K562 (cell line): ENCODE data around the gene GRB10. TPM values are rescaled to one million over a fixed set of nuclear protein-coding genes. Genes with fewer than 3 reads are reported as not detected.

Experiments
- ATAC-seq: fragments of 200-7000 bp; cut with Tn5 transposase; 3 replicates; pipeline ENCODE4 v1.9.1; 2020; ENCODE audit warnings: moderate library complexity
- BruUV-seq: library from RNA; stranded (reverse); fragments of 400-500 nt; replicated peaks from 2 replicates; lab custom pipeline; 2021; lab: Mats Ljungman, UMichigan
- CTCF ChIA-PET: fragments of 300-600 bp; formaldehyde crosslinking; extraction: SDS; loops from one replicate; lab custom pipeline; 2021; ENCODE audit warnings: low intra/inter-chr PET ratio; lab: Yijun Ruan, JAX
- POLR2A ChIA-PET: fragments of 300-600, 350-650 bp; sonication (Branson Sonifier 250); formaldehyde crosslinking; extraction: SDS; loops from one replicate; lab custom pipeline; 2021; ENCODE audit warnings: antibody characterized with exemption, inconsistent platforms; lab: Yijun Ruan, JAX
- DNase-seq, 4 experiments: peaks; one replicate each; pipeline versions ENCODE4 v3.0.0 to v3.0.0-alpha.2; 2011 to 2018; ENCODE audit warnings: low spot score in 3 of 4, mixed read lengths in 3 of 4; ENCODE audit errors: extremely low read depth in 1 of 4
- FAIRE-seq: peaks from 2 replicates; lab custom pipeline; 2011; peaks lifted over from hg19 to GRCh38; lab: Jason Lieb, UNC
- H2AFZ ChIP-seq: 2 replicates; pipeline ENCODE4 v1.6.0; 2011; ENCODE audit warnings: low read depth, low read length, control low read depth, inconsistent platforms
- H3K27ac ChIP-seq: fragments of 200-600 bp; 3 replicates; pipeline ENCODE4 v1.8.0; 2011; ENCODE audit warnings: low read depth, mild to moderate bottlenecking, control low read depth, inconsistent platforms, low read length, moderate library complexity, mixed read lengths; ENCODE audit errors: extremely low read depth
- H3K27me3 ChIP-seq, 2 experiments: fragments of 300-600 bp in 1 of 2; 2 replicates in 1 of 2; 3 replicates in 1 of 2; pipeline versions ENCODE4 v1.6.0 to v1.8.0; 2011; ENCODE audit warnings: inconsistent platforms in 2 of 2, low read length in 2 of 2, mild to moderate bottlenecking in 1 of 2, mixed read lengths in 1 of 2, moderate library complexity in 1 of 2; ENCODE audit not compliant: control insufficient read depth in 2 of 2, insufficient read depth in 2 of 2
- H3K36me3 ChIP-seq: fragments of 300-600 bp; 3 replicates; pipeline ENCODE4 v1.8.0; 2011; ENCODE audit warnings: mild to moderate bottlenecking, low read length, inconsistent platforms; ENCODE audit not compliant: control insufficient read depth, insufficient read depth
- H3K4me1 ChIP-seq, 2 experiments: fragments of 200-600 bp in 1 of 2; replicated peaks in 1 of 2; 2 replicates in 1 of 2; 3 replicates in 1 of 2; pipeline versions ENCODE4 v1.5.1 to v1.8.0; 2011; ENCODE audit warnings: inconsistent platforms in 2 of 2, low read length in 2 of 2, mild to moderate bottlenecking in 1 of 2, mixed read lengths in 1 of 2, moderate library complexity in 1 of 2; ENCODE audit not compliant: control insufficient read depth in 2 of 2, insufficient read depth in 2 of 2
- H3K4me2 ChIP-seq: 2 replicates; pipeline ENCODE4 v1.6.1; 2011; ENCODE audit warnings: low read length, control low read depth, inconsistent platforms, mixed read lengths; ENCODE audit not compliant: insufficient read depth
- H3K4me3 ChIP-seq: fragments of 200-600 bp; sonication (generic), shearing (Covaris generic); 2 replicates; pipeline ENCODE4 v1.5.1; 2016; ENCODE audit warnings: control low read depth, inconsistent platforms
- H3K79me2 ChIP-seq: fragments of 200-600 bp; 3 replicates; pipeline ENCODE4 v1.8.0; 2011; ENCODE audit warnings: low read length, inconsistent platforms; ENCODE audit not compliant: control insufficient read depth, insufficient read depth
- H3K9ac ChIP-seq, 2 experiments: 2 replicates each; pipeline versions ENCODE4 v1.6.0 to v1.6.1; 2011; ENCODE audit warnings: low read depth in 2 of 2, low read length in 2 of 2, control low read depth in 1 of 2, inconsistent platforms in 1 of 2, mild to moderate bottlenecking in 1 of 2, mixed read lengths in 1 of 2; ENCODE audit not compliant: insufficient read depth in 1 of 2
- H3K9me1 ChIP-seq: one replicate; pipeline ENCODE4 v1.6.0; 2011; ENCODE audit warnings: inconsistent platforms, mild to moderate bottlenecking, low read length, moderate library complexity; ENCODE audit not compliant: control insufficient read depth, insufficient read depth
- H3K9me3 ChIP-seq: replicated peaks from 2 replicates; pipeline ENCODE4 v1.5.1; 2011; ENCODE audit warnings: low read depth, low read length, inconsistent platforms; ENCODE audit not compliant: control insufficient read depth, insufficient read depth
- H4K20me1 ChIP-seq: replicated peaks from 2 replicates; pipeline ENCODE4 v1.6.1; 2011; ENCODE audit warnings: low read length, inconsistent platforms, mixed read lengths; ENCODE audit not compliant: control insufficient read depth, insufficient read depth
- ESRRB ChIP-seq: fragments of 250-450 bp; sonication (Bioruptor Pico); IDR thresholded peaks from 2 replicates; pipeline ENCODE4 v1.5.0; 2020; ENCODE audit warnings: mild to moderate bottlenecking, moderate library complexity, borderline replicate concordance
- MXI1 ChIP-seq: IDR thresholded peaks from 2 replicates; pipeline ENCODE4 v1.6.1; 2011; ENCODE audit warnings: low read depth, mild to moderate bottlenecking, improper control_type of control experiment, low read length
- NR3C1 ChIP-seq: sonication (generic); formaldehyde crosslinking; IDR thresholded peaks from 2 replicates; pipeline ENCODE4 v1.8.1; 2022; ENCODE audit warnings: missing genetic modification reagents
- SMAD3 ChIP-seq: fragments of 450-650 bp; formaldehyde crosslinking; conservative IDR thresholded peaks from 2 replicates; pipeline ENCODE4 v1.4.0; 2020; ENCODE audit warnings: mild to moderate bottlenecking
- U2AF1 ChIP-seq: fragments of 200-400 bp; formaldehyde crosslinking; optimal IDR thresholded peaks from 2 replicates; pipeline ENCODE3; 2017; ENCODE audit warnings: mild to moderate bottlenecking, low read depth, low read length, moderate library complexity
- XRCC5 ChIP-seq: fragments of 200-400 bp; formaldehyde crosslinking; IDR thresholded peaks from 2 replicates; pipeline ENCODE4 v1.6.1; 2017; ENCODE audit warnings: low read depth, mild to moderate bottlenecking, low read length
- ZNF133 ChIP-seq: fragments of 250-450 bp; sonication (Bioruptor Pico); IDR thresholded peaks from 2 replicates; pipeline ENCODE4 v1.4.0; 2020; ENCODE audit warnings: mild to moderate bottlenecking
- WGBS: fragments of 100-300 bp; shearing (Covaris generic); methylation state at CpG from one replicate; pipeline ENCODE4 v1.1.6; 2016; ENCODE audit warnings: low coverage, mixed read lengths; ENCODE audit not compliant: insufficient coverage; ENCODE audit errors: missing lambda C conversion rate; 5-methylcytosine and 5-hydroxymethylcytosine counted together
- in situ Hi-C: fragments of 300-500 bp; cut with MboI; formaldehyde crosslinking; loops from 4 replicates; pipeline ENCODE4 v1.15.0; 2018; ENCODE audit warnings: inconsistent platforms, mixed read lengths
- intact Hi-C: fragments of 100-400 bp; cut with micrococcal nuclease; formaldehyde crosslinking; loops from 2 replicates; pipeline ENCODE4 v1.14.2; 2022
- polyA plus RNA-seq, 8 experiments: library from polyadenylated mRNA; depleted of rRNA in 4 of 8; stranded (reverse) in 5 of 8; unstranded in 3 of 8; fragments of >200 nt; fragmentation: Nextera tagmentation in 2 of 8; fragmentation: Illumina TruSeq in 1 of 8; extraction: Ambion mirVana in 2 of 8; extraction: Trizol in 1 of 8; gene quantifications; 2 replicates each; pipeline versions ENCODE4 v1.2.1 to v1.2.3, GENCODE V29; 2011 to 2014; ENCODE audit warnings: inconsistent platforms in 1 of 8, missing spikeins in 1 of 8
- total RNA-seq, 7 experiments: library from RNA; depleted of rRNA in 6 of 7; stranded (reverse); fragments of >200 nt in 6 of 7; fragmentation: Illumina TruSeq in 2 of 7; extraction: Trizol in 2 of 7; gene quantifications; 2 replicates each; pipeline versions ENCODE4 v1.2.1 to v1.2.3, GENCODE V29; 2011 to 2021; ENCODE audit warnings: low replicate concordance in 1 of 7
- TF ChIP-seq, protein P1 (sequence below): fragments of 250-450 bp; sonication (Bioruptor Pico); IDR thresholded peaks from 2 replicates; pipeline ENCODE4 v1.8.0; 2021; ENCODE audit warnings: moderate library complexity, mild to moderate bottlenecking, inconsistent platforms
- TF ChIP-seq, protein P2 (sequence below): fragments of 250-450 bp; sonication (Bioruptor Pico); IDR thresholded peaks from 2 replicates; pipeline ENCODE4 v1.8.0; 2022; ENCODE audit warnings: inconsistent platforms

Gene GRB10
- total and polyA plus RNA-seq, 9 of the 15 experiments (the other 6 are each of a cell fraction or from before 2014, with no cell fraction given), result 8.9 to 88.5 (median 40.7) TPM

DNA sequence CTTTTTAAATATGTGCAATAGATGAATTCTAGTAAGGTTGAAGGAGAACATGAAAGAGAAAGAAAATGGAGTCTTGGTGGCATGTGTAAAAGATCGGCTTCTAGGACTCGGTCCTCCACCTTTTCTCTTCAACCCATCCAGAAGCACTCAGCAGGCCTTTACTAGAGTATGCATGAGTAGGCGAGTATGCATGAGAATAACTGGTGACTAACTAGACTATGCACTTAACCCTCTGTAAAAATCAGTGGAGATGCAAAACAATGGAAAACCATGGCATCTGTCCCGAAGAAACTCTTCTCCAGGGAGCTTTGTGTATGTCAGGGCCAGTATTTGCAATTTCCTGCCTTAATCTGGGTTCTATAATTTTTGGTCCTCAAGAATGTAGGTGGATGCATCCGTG, 40.0 kb upstream of the GRB10 start:
- DNase-seq, result no peak
- no peaks in the 10 kb centered on the region for H4K20me1 ChIP-seq
- no peak for TF ChIP-seq MXI1
- TF ChIP-seq XRCC5, result no peak
- no peak for TF ChIP-seq NR3C1 (CRISPR knock-in tag)
- TF ChIP-seq, protein P1, sequence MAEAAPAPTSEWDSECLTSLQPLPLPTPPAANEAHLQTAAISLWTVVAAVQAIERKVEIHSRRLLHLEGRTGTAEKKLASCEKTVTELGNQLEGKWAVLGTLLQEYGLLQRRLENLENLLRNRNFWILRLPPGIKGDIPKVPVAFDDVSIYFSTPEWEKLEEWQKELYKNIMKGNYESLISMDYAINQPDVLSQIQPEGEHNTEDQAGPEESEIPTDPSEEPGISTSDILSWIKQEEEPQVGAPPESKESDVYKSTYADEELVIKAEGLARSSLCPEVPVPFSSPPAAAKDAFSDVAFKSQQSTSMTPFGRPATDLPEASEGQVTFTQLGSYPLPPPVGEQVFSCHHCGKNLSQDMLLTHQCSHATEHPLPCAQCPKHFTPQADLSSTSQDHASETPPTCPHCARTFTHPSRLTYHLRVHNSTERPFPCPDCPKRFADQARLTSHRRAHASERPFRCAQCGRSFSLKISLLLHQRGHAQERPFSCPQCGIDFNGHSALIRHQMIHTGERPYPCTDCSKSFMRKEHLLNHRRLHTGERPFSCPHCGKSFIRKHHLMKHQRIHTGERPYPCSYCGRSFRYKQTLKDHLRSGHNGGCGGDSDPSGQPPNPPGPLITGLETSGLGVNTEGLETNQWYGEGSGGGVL (CRISPR knock-in tag), result no peak
- TF ChIP-seq, protein P2, sequence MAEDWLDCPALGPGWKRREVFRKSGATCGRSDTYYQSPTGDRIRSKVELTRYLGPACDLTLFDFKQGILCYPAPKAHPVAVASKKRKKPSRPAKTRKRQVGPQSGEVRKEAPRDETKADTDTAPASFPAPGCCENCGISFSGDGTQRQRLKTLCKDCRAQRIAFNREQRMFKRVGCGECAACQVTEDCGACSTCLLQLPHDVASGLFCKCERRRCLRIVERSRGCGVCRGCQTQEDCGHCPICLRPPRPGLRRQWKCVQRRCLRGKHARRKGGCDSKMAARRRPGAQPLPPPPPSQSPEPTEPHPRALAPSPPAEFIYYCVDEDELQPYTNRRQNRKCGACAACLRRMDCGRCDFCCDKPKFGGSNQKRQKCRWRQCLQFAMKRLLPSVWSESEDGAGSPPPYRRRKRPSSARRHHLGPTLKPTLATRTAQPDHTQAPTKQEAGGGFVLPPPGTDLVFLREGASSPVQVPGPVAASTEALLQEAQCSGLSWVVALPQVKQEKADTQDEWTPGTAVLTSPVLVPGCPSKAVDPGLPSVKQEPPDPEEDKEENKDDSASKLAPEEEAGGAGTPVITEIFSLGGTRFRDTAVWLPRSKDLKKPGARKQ (CRISPR knock-in tag), result no peak
- no peak for TF ChIP-seq ZNF133 (CRISPR knock-in tag)
- no peak for TF ChIP-seq SMAD3 (CRISPR knock-in tag)
- TF ChIP-seq ESRRB, result no peak
- TF ChIP-seq U2AF1, result no peak
- TF ChIP-seq, all 486 proteins: peak for 0
- Histone ChIP-seq H3K27me3 (peaks cover 13 to 39% of the 10 kb centered on the region in 2 experiments), H3K9me3 (no peaks in the 10 kb centered on the region), H3K36me3 (no peaks in the 10 kb centered on the region), H3K4me2 (no peak overlapping the region), H3K79me2 (no peaks in the 10 kb centered on the region), H3K9me1 (no peaks in the 10 kb centered on the region), H3K4me3 (no peak overlapping the region), H3K9ac (no peak overlapping the region), H2AFZ (no peak overlapping the region), H3K4me1 (no peaks in the 10 kb centered on the region; a peak in 2 of 5 replicates), H3K27ac (no peak overlapping the region)
- ChIA-PET POLR2A (no interaction called here), CTCF (no interaction called here)
- WGBS, result 11% methylated on average over 5 of the region's 5 CpGs
- BruUV-seq, result no TSS peak
- in situ Hi-C loops, result no loop called here
- ATAC-seq (no peak), FAIRE-seq (no peak)
- intact Hi-C loops, result no loop called here
